ENCODE results near the gene BLOC1S6.
"Not testable (repeated sequence)": the region's sequence is repeated elsewhere in the genome, so short reads cannot be mapped to it uniquely, and the experiment has no call there.

BLOC1S6 gene

GRCh38 chr15:45637141-45637540 is 50.0 kb downstream of the BLOC1S6 start:
- H3K4me3 Mint-ChIP-seq, result peak overlapping the region; percentile 89 to 97
- peak overlapping the region; percentile 91 to 98 for H3K27ac Mint-ChIP-seq
- no peaks in the 10 kb centered on the region for H3K9me3 Mint-ChIP-seq
- DNase-seq, result no peak
- ATAC-seq (replicated peaks), result no peak
- peaks cover 13% of the 10 kb centered on the region for H3K36me3 Mint-ChIP-seq (ENCODE audit: insufficient read depth)
- peaks cover 46 to 57% of the 10 kb centered on the region in 2 donors for H3K4me1 Mint-ChIP-seq (ENCODE audit: low read depth in 2 of 2)
- no peaks in the 10 kb centered on the region for H3K27me3 Mint-ChIP-seq

- ATAC-seq (replicated peaks), result peak; percentile 63
- Mint-ChIP-seq H3K9me3 (no peaks in the 10 kb centered on the region), H3K27me3 (no peaks in the 10 kb centered on the region), H3K27ac (peak overlapping the region; percentile 91 to 98), H3K36me3 (ENCODE audit: insufficient read depth) (peaks cover 13% of the 10 kb centered on the region), H3K4me3 (peak overlapping the region; percentile 89 to 97), H3K4me1 (ENCODE audit: low read depth in 2 of 2) (peaks cover 48 to 60% of the 10 kb centered on the region in 2 donors)
- DNase-seq, result peak; percentile 37 to 57 (median 45)
These were observed 50.4 kb downstream of the BLOC1S6 start for GRCh38 chr15:45637552-45638033.

- peaks cover 57 to 77% of the 10 kb centered on the region in 2 donors for H3K4me1 Mint-ChIP-seq (ENCODE audit: low read depth in 2 of 2)
- no peak for DNase-seq
- no peaks in the 10 kb centered on the region for H3K9me3 Mint-ChIP-seq
- H3K36me3 Mint-ChIP-seq (ENCODE audit: insufficient read depth), result peaks cover 3% of the 10 kb centered on the region
- peak overlapping the region in 1 of 2 donors; percentile 21 for H3K27ac Mint-ChIP-seq
- no peak overlapping the region for H3K4me3 Mint-ChIP-seq
- H3K27me3 Mint-ChIP-seq, result no peaks in the 10 kb centered on the region
- ATAC-seq (replicated peaks), result no peak
These were observed 53.4 kb downstream of the BLOC1S6 start for GRCh38 chr15:45640616-45641015.

GRCh38 chr15:45641374-45641781 is 54.2 kb downstream of the BLOC1S6 start:
- H3K4me3 Mint-ChIP-seq, result no peak overlapping the region
- no peaks in the 10 kb centered on the region for H3K27me3 Mint-ChIP-seq
- ATAC-seq (replicated peaks) (no peak), DNase-seq (no peak)
- peaks cover 3% of the 10 kb centered on the region for H3K36me3 Mint-ChIP-seq (ENCODE audit: insufficient read depth)
- H3K27ac Mint-ChIP-seq, result peak overlapping the region in 1 of 2 donors; percentile 21
- peaks cover 59 to 78% of the 10 kb centered on the region in 2 donors for H3K4me1 Mint-ChIP-seq (ENCODE audit: low read depth in 2 of 2)
- no peaks in the 10 kb centered on the region for H3K9me3 Mint-ChIP-seq

- ATAC-seq (replicated peaks), result no peak
- H3K9me3 Mint-ChIP-seq, result no peaks in the 10 kb centered on the region
- no peaks in the 10 kb centered on the region for H3K27me3 Mint-ChIP-seq
- no peak for DNase-seq
- peaks cover 3% of the 10 kb centered on the region for H3K36me3 Mint-ChIP-seq (ENCODE audit: insufficient read depth)
- H3K27ac Mint-ChIP-seq, result peak overlapping the region in 1 of 2 donors; percentile 3
- no peak overlapping the region for H3K4me3 Mint-ChIP-seq
- peaks cover 59 to 77% of the 10 kb centered on the region in 2 donors for H3K4me1 Mint-ChIP-seq (ENCODE audit: low read depth in 2 of 2)
These were observed 55.1 kb downstream of the BLOC1S6 start for GRCh38 chr15:45641999-45642932.

- DNase-seq (no peak), ATAC-seq (replicated peaks) (no peak)
- H3K36me3 Mint-ChIP-seq (ENCODE audit: insufficient read depth), result no peaks in the 10 kb centered on the region
- no peaks in the 10 kb centered on the region for H3K9me3 Mint-ChIP-seq
- H3K4me1 Mint-ChIP-seq (ENCODE audit: low read depth in 2 of 2), result peaks cover 49 to 68% of the 10 kb centered on the region in 2 donors
- peak overlapping the region in 1 of 2 donors; percentile 74 for H3K27ac Mint-ChIP-seq
- no peaks in the 10 kb centered on the region for H3K27me3 Mint-ChIP-seq
- H3K4me3 Mint-ChIP-seq, result peak overlapping the region in 1 of 2 donors; percentile 14
These were observed 57.3 kb downstream of the BLOC1S6 start for GRCh38 chr15:45644437-45644836.

GRCh38 chr15:45645026-45645980 is 58.1 kb downstream of the BLOC1S6 start:
- H3K27ac Mint-ChIP-seq, result peak overlapping the region in 1 of 2 donors; percentile 74
- ATAC-seq (replicated peaks), result no peak
- H3K4me3 Mint-ChIP-seq, result peak overlapping the region in 1 of 2 donors; percentile 50
- peaks cover 4% of the 10 kb centered on the region for H3K36me3 Mint-ChIP-seq (ENCODE audit: insufficient read depth)
- DNase-seq, result no peak
- H3K9me3 Mint-ChIP-seq, result no peaks in the 10 kb centered on the region
- peaks cover 48 to 66% of the 10 kb centered on the region in 2 donors for H3K4me1 Mint-ChIP-seq (ENCODE audit: low read depth in 2 of 2)
- no peaks in the 10 kb centered on the region for H3K27me3 Mint-ChIP-seq

GRCh38 chr15:45646220-45646619 is 59.0 kb downstream of the BLOC1S6 start:
- Mint-ChIP-seq H3K36me3 (ENCODE audit: insufficient read depth) (peaks cover 5% of the 10 kb centered on the region), H3K4me3 (peak overlapping the region in 1 of 2 donors; percentile 50), H3K9me3 (no peaks in the 10 kb centered on the region), H3K27ac (no peak overlapping the region), H3K27me3 (no peaks in the 10 kb centered on the region), H3K4me1 (ENCODE audit: low read depth in 2 of 2) (peaks cover 47 to 61% of the 10 kb centered on the region in 2 donors)
- ATAC-seq (replicated peaks) (no peak), DNase-seq (no peak)

GRCh38 chr15:45647828-45648227 is 60.6 kb downstream of the BLOC1S6 start:
- Mint-ChIP-seq H3K4me1 (ENCODE audit: low read depth in 2 of 2) (peaks cover 41 to 56% of the 10 kb centered on the region in 2 donors), H3K9me3 (no peaks in the 10 kb centered on the region), H3K27ac (no peak overlapping the region), H3K27me3 (no peaks in the 10 kb centered on the region), H3K36me3 (ENCODE audit: insufficient read depth) (peaks cover 7% of the 10 kb centered on the region), H3K4me3 (no peak overlapping the region)
- ATAC-seq (replicated peaks), result no peak
- DNase-seq, result no peak

GRCh38 chr15:45648521-45649200 is 61.5 kb downstream of the BLOC1S6 start:
- peaks cover 7% of the 10 kb centered on the region for H3K36me3 Mint-ChIP-seq (ENCODE audit: insufficient read depth)
- no peaks in the 10 kb centered on the region for H3K27me3 Mint-ChIP-seq
- no peaks in the 10 kb centered on the region for H3K9me3 Mint-ChIP-seq
- DNase-seq (no peak), ATAC-seq (replicated peaks) (no peak)
- peaks cover 47 to 62% of the 10 kb centered on the region in 2 donors for H3K4me1 Mint-ChIP-seq (ENCODE audit: low read depth in 2 of 2)
- peak overlapping the region; percentile 72 for H3K27ac Mint-ChIP-seq
- H3K4me3 Mint-ChIP-seq, result peak overlapping the region in 1 of 2 donors; percentile 57

- peak overlapping the region in 1 of 2 donors; percentile 67 for H3K4me3 Mint-ChIP-seq
- not testable (repeated sequence) for H3K27me3 Mint-ChIP-seq; H3K36me3 Mint-ChIP-seq (ENCODE audit: insufficient read depth); ATAC-seq (replicated peaks); DNase-seq; H3K9me3 Mint-ChIP-seq
- H3K4me1 Mint-ChIP-seq (ENCODE audit: low read depth in 2 of 2), result peaks cover 43 to 62% of the 10 kb centered on the region in 2 donors
- peak overlapping the region; percentile 41 to 91 for H3K27ac Mint-ChIP-seq
These were observed 62.8 kb downstream of the BLOC1S6 start for GRCh38 chr15:45650007-45650406.

GRCh38 chr15:45650889-45651525 is 63.8 kb downstream of the BLOC1S6 start:
- Mint-ChIP-seq H3K4me3 (no peak overlapping the region), H3K27me3 (no peaks in the 10 kb centered on the region), H3K9me3 (no peaks in the 10 kb centered on the region), H3K4me1 (ENCODE audit: low read depth in 2 of 2) (peaks cover 36 to 60% of the 10 kb centered on the region in 2 donors), H3K36me3 (ENCODE audit: insufficient read depth) (peaks cover 7% of the 10 kb centered on the region), H3K27ac (no peak overlapping the region)
- ATAC-seq (replicated peaks) (no peak), DNase-seq (no peak)
